Endodermal cell (in vitro differentiated cells): ENCODE measurements around the gene PPP2R5B. TPM values are rescaled to one million over a fixed set of nuclear protein-coding genes. Genes with fewer than 3 reads are reported as not detected.

Source experiments
- DNase-seq: peaks from one replicate; pipeline ENCODE4 v3.0.0-alpha.2; 2017
- H3K27ac ChIP-seq: 2 replicates; pipeline ENCODE4 v1.5.1; 2013; ENCODE audit warnings: mild to moderate bottlenecking, low read depth, low read length, moderate library complexity
- H3K27me3 ChIP-seq: 2 replicates; pipeline ENCODE4 v1.6.1; 2013; ENCODE audit warnings: mild to moderate bottlenecking, low read length, moderate library complexity; ENCODE audit not compliant: insufficient read depth, control insufficient read depth, poor library complexity, severe bottlenecking
- H3K36me3 ChIP-seq: 2 replicates; pipeline ENCODE4 v1.7.0; 2013; ENCODE audit warnings: mild to moderate bottlenecking, low read length, moderate library complexity; ENCODE audit not compliant: control insufficient read depth, insufficient read depth
- H3K4me1 ChIP-seq: one replicate; pipeline ENCODE4 v1.7.0; 2013; ENCODE audit warnings: low read length; ENCODE audit not compliant: control insufficient read depth, insufficient read depth
- H3K4me3 ChIP-seq: 2 replicates; pipeline ENCODE4 v1.5.1; 2013; ENCODE audit warnings: mild to moderate bottlenecking, low read length, moderate library complexity
- H3K9ac ChIP-seq: 2 replicates; pipeline ENCODE4 v1.6.1; 2013; ENCODE audit warnings: mild to moderate bottlenecking, low read length, moderate library complexity; ENCODE audit not compliant: poor library complexity, severe bottlenecking; ENCODE audit errors: extremely low read depth
- H3K9me3 ChIP-seq: 2 replicates; pipeline ENCODE4 v1.6.1; 2013; ENCODE audit warnings: mild to moderate bottlenecking, low read length, moderate library complexity; ENCODE audit not compliant: control insufficient read depth
- H3K27ac Mint-ChIP-seq: 2 replicates; pipeline ENCODE4 v1.8.0; 2020; ENCODE audit warnings: mixed read lengths
- H3K27me3 Mint-ChIP-seq: 2 replicates; pipeline ENCODE4 v1.8.0; 2021; ENCODE audit warnings: mild to moderate bottlenecking, mixed read lengths; ENCODE audit not compliant: insufficient read depth
- H3K36me3 Mint-ChIP-seq: 2 replicates; pipeline ENCODE4 v1.8.0; 2020; ENCODE audit warnings: low read depth, mixed read lengths
- H3K4me1 Mint-ChIP-seq: 2 replicates; pipeline ENCODE4 v1.8.0; 2020; ENCODE audit warnings: mixed read lengths
- H3K4me3 Mint-ChIP-seq: 2 replicates; pipeline ENCODE4 v1.8.0; 2020; ENCODE audit warnings: mild to moderate bottlenecking, moderate library complexity, mixed read lengths
- H3K9me3 Mint-ChIP-seq: 2 replicates; pipeline ENCODE4 v1.8.0; 2020; ENCODE audit warnings: mild to moderate bottlenecking, mixed read lengths
- WGBS, 2 experiments: methylation state at CpG; one replicate each; pipeline versions ENCODE4 v1.1.5 to v1.1.7; 2013; ENCODE audit warnings: missing lambda C conversion rate in 2 of 2, mixed read lengths in 1 of 2; ENCODE audit not compliant: insufficient coverage in 1 of 2, insufficient read length in 1 of 2; 5-methylcytosine and 5-hydroxymethylcytosine counted together
- total RNA-seq, 2 donors: library from RNA; stranded (reverse); fragmentation: NEBNext Ultra II Directional in 1 of 2; extraction: Animal tissue kit (Norgen Biotek cat#: 25700) in 1 of 2; gene quantifications; 2 replicates in 1 of 2; 3 replicates in 1 of 2; pipeline ENCODE4 v1.2.1, GENCODE V29; 2021
- TF ChIP-seq, protein P1 (sequence below): fragments of 200-600 bp; sonication (generic); conservative IDR thresholded peaks from 2 replicates; pipeline ENCODE4 v1.5.0; 2021; ENCODE audit warnings: antibody characterized with exemption, mild to moderate bottlenecking

Gene PPP2R5B
- total RNA-seq, 2 donors from 2014 or later = 2.8 to 3.3 TPM

DNA sequence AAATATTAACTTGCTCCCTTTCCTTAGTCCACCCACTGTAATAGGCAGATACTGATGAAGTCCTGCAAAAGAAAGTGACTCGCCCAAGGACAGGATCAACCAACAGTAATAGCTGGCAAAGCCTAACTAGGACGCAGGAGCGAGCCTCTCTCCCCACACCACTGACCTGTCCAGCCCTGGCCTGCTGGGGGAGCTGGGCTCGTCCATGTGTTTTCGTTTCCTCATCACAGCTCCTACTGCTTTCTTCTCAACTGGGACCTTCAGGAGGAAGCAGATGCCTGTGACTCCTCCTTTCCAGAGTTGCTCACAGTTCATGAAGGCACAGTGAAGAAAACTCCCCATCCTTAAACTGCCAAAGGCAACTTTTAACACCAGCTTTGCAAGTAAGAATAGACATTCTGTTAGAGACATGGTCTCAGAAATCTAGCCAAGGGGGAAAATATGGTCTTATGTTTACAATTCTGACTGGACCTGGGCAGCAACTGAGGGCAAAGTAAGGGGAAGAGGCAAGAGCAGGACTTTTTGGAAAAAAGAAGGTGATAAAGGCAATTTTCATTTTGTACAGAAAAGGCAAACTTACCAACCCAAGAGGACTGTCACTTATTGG lies 22.8 kb downstream of the PPP2R5B start:
- TF ChIP-seq, protein P1, sequence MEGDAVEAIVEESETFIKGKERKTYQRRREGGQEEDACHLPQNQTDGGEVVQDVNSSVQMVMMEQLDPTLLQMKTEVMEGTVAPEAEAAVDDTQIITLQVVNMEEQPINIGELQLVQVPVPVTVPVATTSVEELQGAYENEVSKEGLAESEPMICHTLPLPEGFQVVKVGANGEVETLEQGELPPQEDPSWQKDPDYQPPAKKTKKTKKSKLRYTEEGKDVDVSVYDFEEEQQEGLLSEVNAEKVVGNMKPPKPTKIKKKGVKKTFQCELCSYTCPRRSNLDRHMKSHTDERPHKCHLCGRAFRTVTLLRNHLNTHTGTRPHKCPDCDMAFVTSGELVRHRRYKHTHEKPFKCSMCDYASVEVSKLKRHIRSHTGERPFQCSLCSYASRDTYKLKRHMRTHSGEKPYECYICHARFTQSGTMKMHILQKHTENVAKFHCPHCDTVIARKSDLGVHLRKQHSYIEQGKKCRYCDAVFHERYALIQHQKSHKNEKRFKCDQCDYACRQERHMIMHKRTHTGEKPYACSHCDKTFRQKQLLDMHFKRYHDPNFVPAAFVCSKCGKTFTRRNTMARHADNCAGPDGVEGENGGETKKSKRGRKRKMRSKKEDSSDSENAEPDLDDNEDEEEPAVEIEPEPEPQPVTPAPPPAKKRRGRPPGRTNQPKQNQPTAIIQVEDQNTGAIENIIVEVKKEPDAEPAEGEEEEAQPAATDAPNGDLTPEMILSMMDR = no peak
- Histone ChIP-seq H3K36me3 (no peaks in the 10 kb centered on the region), H3K4me1 (no peaks in the 10 kb centered on the region), H3K27me3 (peaks cover 20% of the 10 kb centered on the region), H3K9me3 (no peaks in the 10 kb centered on the region), H3K4me3 (no peak overlapping the region), H3K9ac (no peak overlapping the region), H3K27ac (no peak overlapping the region)
- Mint-ChIP-seq H3K27ac (no peak overlapping the region), H3K36me3 (no peaks in the 10 kb centered on the region), H3K4me1 (no peaks in the 10 kb centered on the region), H3K27me3 (peaks cover 15% of the 10 kb centered on the region), H3K4me3 (no peak overlapping the region), H3K9me3 (no peaks in the 10 kb centered on the region)
- DNase-seq = peak; percentile 45
- 76 to 90% methylated on average over 2 to 5 of the region's 5 CpGs for WGBS, 2 experiments

DNA sequence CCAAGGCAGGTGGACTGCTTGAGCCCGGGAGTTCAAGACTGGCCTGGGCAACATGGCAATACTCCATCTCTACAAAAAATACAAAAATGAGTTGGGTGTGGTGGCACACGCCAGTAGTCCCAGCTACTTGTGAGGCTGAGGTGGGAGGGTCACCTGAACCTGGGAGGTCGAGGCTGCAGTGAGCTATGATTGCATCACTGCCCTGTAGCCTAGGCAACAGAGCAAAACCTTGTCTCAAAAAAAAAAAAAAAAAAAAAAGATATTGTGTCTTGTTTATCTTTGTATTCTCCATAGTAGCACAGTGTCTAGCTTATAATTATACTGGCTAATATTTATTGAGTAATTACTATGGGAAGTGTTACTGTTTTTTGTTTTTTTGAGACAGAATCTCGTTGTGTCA lies 27.0 kb downstream of the PPP2R5B start:
- Histone ChIP-seq H3K36me3 (no peaks in the 10 kb centered on the region), H3K27ac (no peak overlapping the region), H3K4me3 (no peak overlapping the region), H3K27me3 (peaks cover 11% of the 10 kb centered on the region), H3K9me3 (no peaks in the 10 kb centered on the region), H3K9ac (no peak overlapping the region), H3K4me1 (no peaks in the 10 kb centered on the region)
- 86 to 88% methylated on average over 1 to 4 of the region's 4 CpGs for WGBS, 2 experiments
- H3K4me3 Mint-ChIP-seq = no peak overlapping the region
- H3K36me3 Mint-ChIP-seq = no peaks in the 10 kb centered on the region
- H3K27ac Mint-ChIP-seq = no peak overlapping the region
- H3K27me3 Mint-ChIP-seq = peaks cover 6% of the 10 kb centered on the region
- TF ChIP-seq, protein P1 = no peak
- H3K4me1 Mint-ChIP-seq = no peaks in the 10 kb centered on the region
- no peak for DNase-seq
- H3K9me3 Mint-ChIP-seq = no peaks in the 10 kb centered on the region

DNA sequence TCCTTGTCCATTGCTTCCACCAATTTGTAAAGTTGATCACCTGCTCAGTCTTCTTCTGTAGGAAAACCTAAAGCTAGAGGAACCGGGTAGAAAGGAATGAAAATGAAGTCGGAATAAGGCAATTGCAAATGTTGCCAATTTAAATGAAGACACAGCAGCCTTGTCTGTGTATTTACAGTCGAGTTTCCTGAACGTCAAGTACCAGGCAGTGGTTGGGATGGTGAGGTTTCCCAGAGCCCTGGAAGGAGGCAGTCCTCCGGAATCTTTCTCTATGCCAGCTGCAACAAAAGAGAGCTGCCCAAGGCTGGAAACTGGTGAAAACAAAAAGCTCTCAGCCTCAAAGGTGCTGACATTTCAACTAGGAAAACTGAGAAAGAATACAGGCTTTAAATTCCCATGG lies 29.7 kb downstream of the PPP2R5B start:
- H3K27me3 ChIP-seq = peaks cover 11% of the 10 kb centered on the region
- H3K9me3 ChIP-seq = no peaks in the 10 kb centered on the region
- WGBS, 2 experiments = 74 to 75% methylated on average over 5 of the region's 5 CpGs
- H3K27ac Mint-ChIP-seq = no peak overlapping the region
- DNase-seq = no peak
- no peaks in the 10 kb centered on the region for H3K36me3 ChIP-seq
- no peaks in the 10 kb centered on the region for H3K4me1 Mint-ChIP-seq
- no peak overlapping the region for H3K27ac ChIP-seq
- TF ChIP-seq, protein P1 = no peak
- no peak overlapping the region for H3K4me3 Mint-ChIP-seq
- H3K9me3 Mint-ChIP-seq = no peaks in the 10 kb centered on the region
- H3K4me3 ChIP-seq = no peak overlapping the region
- no peaks in the 10 kb centered on the region for H3K36me3 Mint-ChIP-seq
- H3K27me3 Mint-ChIP-seq = peaks cover 4% of the 10 kb centered on the region
- no peak overlapping the region for H3K9ac ChIP-seq
- H3K4me1 ChIP-seq = no peaks in the 10 kb centered on the region
